ENCODE data around the gene BCAS4. TPM values are rescaled to one million over a fixed set of nuclear protein-coding genes. Genes with fewer than 3 reads are reported as not detected.
A peak's percentile ranks its signal among the peaks of the same experiment; 100 is the strongest.

BCAS4 gene
- total RNA-seq, 1 donor from 2014 or later = 12.9 TPM

DNA sequence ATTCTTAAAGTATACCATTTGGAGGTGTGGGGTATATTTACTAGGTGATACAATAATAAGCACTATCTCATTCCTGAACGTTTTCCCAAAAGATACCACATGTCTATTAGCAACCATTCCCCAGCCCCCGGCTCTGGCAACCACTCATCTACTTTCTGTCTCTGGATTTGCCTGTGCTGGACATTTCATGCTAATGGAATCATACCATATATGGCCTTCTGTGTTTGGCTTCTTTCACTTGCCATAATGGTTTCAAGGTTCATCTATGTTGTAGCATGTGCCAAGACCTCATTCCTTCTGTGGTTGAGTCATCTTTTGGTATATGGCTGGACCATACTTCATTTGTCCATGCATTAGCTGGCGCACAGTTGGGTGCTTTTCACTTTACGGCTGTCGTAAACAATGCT is 39.7 kb downstream of the BCAS4 start:
- no peak for DNase-seq (ENCODE audit: low spot score in 2 of 2, unreplicated experiment in 2 of 2)
- Mint-ChIP-seq H3K4me1 (peaks cover 18% of the 10 kb centered on the region), H3K27me3 (ENCODE audit: low read depth) (no peaks in the 10 kb centered on the region), H3K27ac (no peak overlapping the region), H3K36me3 (peaks cover 19% of the 10 kb centered on the region), H3K4me3 (no peak overlapping the region), H3K9me3 (no peaks in the 10 kb centered on the region)
- TF ChIP-seq, protein P1, sequence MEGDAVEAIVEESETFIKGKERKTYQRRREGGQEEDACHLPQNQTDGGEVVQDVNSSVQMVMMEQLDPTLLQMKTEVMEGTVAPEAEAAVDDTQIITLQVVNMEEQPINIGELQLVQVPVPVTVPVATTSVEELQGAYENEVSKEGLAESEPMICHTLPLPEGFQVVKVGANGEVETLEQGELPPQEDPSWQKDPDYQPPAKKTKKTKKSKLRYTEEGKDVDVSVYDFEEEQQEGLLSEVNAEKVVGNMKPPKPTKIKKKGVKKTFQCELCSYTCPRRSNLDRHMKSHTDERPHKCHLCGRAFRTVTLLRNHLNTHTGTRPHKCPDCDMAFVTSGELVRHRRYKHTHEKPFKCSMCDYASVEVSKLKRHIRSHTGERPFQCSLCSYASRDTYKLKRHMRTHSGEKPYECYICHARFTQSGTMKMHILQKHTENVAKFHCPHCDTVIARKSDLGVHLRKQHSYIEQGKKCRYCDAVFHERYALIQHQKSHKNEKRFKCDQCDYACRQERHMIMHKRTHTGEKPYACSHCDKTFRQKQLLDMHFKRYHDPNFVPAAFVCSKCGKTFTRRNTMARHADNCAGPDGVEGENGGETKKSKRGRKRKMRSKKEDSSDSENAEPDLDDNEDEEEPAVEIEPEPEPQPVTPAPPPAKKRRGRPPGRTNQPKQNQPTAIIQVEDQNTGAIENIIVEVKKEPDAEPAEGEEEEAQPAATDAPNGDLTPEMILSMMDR (IDR thresholded peaks at IDR 0.05; ENCODE audit: unreplicated experiment) = no peak

DNA sequence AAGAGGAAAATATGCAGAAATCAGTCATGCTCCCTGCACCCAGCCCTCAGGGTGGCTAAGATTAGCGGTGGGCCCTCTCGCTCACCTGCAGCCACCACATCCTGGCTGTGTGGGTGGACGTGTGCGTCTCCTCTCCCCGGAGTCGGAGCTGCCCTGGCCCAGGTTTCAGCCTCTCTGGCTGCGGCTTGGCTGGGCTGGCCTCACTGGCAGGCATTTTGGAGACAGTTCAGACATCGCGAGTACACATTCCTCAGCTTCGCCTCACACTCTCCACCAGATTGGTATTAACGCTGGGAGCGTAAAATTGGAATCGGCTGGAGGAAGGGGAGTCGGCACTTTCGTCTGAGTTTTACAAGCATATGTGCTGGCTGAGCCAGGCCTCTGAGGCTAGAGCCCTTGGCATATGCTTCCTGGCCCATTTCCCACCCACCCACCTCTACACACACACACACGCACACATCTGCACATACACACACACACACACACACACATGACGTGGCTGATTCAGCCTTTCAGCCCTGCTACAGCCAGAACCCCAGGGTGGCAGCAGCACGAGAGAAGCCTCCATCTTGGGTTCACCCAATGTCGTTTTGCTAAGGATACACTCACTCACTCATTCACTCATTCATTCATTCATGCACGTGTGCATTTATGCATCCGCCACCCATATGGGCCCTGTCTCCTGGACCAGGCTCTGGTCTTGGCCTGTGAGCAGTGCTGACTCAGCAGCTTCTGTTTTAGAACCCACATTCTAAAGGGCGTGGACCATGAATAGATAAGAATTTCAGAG is 42.9 kb downstream of the BCAS4 start:
- Mint-ChIP-seq H3K27ac (peak overlapping the region; percentile 95), H3K27me3 (ENCODE audit: low read depth) (no peaks in the 10 kb centered on the region), H3K36me3 (peaks cover 9% of the 10 kb centered on the region), H3K9me3 (no peaks in the 10 kb centered on the region), H3K4me1 (peaks cover 18% of the 10 kb centered on the region), H3K4me3 (no peak overlapping the region)
- DNase-seq (ENCODE audit: low spot score in 2 of 2, unreplicated experiment in 2 of 2) = peak in 1 of 2 experiments; percentile 39
- TF ChIP-seq, protein P1 (IDR thresholded peaks at IDR 0.05; ENCODE audit: unreplicated experiment) = no peak

DNA sequence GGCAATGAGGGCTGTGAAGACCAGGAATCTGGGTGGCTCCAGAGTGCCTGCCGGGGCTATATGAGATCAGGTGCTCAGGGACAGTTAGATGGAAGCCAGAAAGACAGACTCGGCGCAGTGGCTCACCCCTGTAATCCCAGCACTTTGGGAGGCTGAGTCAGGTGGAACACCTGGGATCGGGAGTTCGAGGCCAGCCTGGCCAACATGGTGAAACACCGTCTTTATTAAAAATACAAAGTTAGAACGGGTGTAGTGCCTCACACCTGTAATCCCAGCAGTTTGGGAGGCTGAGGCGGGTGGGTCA is 43.4 kb downstream of the BCAS4 start:
- Mint-ChIP-seq H3K9me3 (no peaks in the 10 kb centered on the region), H3K36me3 (peaks cover 7% of the 10 kb centered on the region), H3K4me1 (peaks cover 18% of the 10 kb centered on the region), H3K27ac (peak overlapping the region; percentile 95), H3K27me3 (ENCODE audit: low read depth) (no peaks in the 10 kb centered on the region), H3K4me3 (no peak overlapping the region)
- DNase-seq (ENCODE audit: low spot score in 2 of 2, unreplicated experiment in 2 of 2) = no peak
- TF ChIP-seq, protein P1 (IDR thresholded peaks at IDR 0.05; ENCODE audit: unreplicated experiment) = no peak

DNA sequence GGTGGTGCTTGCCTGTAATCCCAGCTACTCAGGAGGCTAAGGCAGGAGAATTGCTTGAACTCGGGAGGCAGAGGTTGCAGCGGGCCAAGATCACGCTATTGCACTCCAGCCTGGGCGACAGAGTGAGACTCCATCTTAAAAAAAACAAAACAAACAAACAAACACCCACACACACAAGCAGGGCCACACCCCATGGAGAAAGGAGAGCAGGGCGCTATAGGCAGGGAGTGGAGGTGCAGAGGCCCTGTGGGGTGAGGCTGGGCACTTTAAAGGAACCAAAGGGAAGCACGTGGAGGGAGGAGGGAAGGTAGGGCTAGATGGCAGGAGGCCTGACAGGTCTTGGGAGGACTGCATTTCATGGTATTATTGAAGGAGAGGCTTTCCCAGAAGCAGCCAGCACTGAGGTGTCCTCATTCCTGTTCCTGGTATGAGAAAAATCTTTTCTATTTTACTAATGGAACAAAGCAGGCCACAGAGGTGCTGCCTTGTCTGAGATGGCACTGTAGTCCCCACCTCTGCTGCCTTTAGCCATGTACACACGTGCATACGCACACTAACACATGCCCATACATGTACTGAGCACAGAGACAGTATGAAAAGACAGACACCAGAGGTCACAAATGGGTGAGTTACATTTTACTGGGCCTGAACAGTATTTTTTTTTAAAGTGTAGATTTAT is 44.0 kb downstream of the BCAS4 start:
- no peaks in the 10 kb centered on the region for H3K27me3 Mint-ChIP-seq (ENCODE audit: low read depth)
- H3K4me1 Mint-ChIP-seq = peaks cover 18% of the 10 kb centered on the region
- H3K27ac Mint-ChIP-seq = peak overlapping the region; percentile 89
- H3K9me3 Mint-ChIP-seq = no peaks in the 10 kb centered on the region
- DNase-seq (ENCODE audit: low spot score in 2 of 2, unreplicated experiment in 2 of 2) = no peak
- peaks cover 7% of the 10 kb centered on the region for H3K36me3 Mint-ChIP-seq
- TF ChIP-seq, protein P1 (IDR thresholded peaks at IDR 0.05; ENCODE audit: unreplicated experiment) = no peak
- H3K4me3 Mint-ChIP-seq = peak overlapping the region; percentile 4

DNA sequence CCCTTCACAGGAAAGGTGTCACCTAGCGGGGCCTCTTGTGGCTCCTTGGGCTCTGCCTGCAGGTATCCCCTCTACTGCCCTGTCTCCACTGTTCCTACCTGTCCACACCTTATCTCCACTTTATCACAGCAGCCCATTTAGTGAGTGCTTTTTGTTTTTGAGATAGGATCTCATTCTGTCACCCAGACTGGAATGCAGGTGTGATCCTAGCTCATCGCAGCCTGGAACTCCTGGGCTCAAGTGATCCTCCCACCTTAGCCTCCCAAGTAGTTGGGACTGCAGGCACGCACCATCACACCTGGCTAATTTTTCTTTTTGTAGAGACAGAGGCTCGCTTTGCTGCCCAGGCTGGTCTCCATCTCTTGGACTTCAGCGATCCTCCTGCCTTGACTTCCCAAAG is 48.0 kb downstream of the BCAS4 start:
- peaks cover 14% of the 10 kb centered on the region for H3K4me1 Mint-ChIP-seq
- no peak overlapping the region for H3K4me3 Mint-ChIP-seq
- TF ChIP-seq, protein P1 (IDR thresholded peaks at IDR 0.05; ENCODE audit: unreplicated experiment) = no peak
- peaks cover 2% of the 10 kb centered on the region for H3K36me3 Mint-ChIP-seq
- DNase-seq (ENCODE audit: low spot score in 2 of 2, unreplicated experiment in 2 of 2) = no peak
- no peaks in the 10 kb centered on the region for H3K27me3 Mint-ChIP-seq (ENCODE audit: low read depth)
- H3K9me3 Mint-ChIP-seq = no peaks in the 10 kb centered on the region
- H3K27ac Mint-ChIP-seq = no peak overlapping the region

Measured in mesothelial cell of epicardium (in vitro differentiated cells).